Activated naive CD8-positive, alpha-beta T cell treated with anti-CD3 and anti-CD28 coated beads, Interleukin-2, amount 50 U/mL, for 16 hours (primary cell): Measurements from ENCODE around the gene FBXL16.
A peak's percentile ranks its signal among the peaks of the same experiment; 100 is the strongest.

Experiments used
- DNase-seq: peaks from one replicate; pipeline ENCODE4 v3.0.0-alpha.2; 2020; ENCODE audit warnings: low read depth, low spot score

Gene FBXL16

DNA sequence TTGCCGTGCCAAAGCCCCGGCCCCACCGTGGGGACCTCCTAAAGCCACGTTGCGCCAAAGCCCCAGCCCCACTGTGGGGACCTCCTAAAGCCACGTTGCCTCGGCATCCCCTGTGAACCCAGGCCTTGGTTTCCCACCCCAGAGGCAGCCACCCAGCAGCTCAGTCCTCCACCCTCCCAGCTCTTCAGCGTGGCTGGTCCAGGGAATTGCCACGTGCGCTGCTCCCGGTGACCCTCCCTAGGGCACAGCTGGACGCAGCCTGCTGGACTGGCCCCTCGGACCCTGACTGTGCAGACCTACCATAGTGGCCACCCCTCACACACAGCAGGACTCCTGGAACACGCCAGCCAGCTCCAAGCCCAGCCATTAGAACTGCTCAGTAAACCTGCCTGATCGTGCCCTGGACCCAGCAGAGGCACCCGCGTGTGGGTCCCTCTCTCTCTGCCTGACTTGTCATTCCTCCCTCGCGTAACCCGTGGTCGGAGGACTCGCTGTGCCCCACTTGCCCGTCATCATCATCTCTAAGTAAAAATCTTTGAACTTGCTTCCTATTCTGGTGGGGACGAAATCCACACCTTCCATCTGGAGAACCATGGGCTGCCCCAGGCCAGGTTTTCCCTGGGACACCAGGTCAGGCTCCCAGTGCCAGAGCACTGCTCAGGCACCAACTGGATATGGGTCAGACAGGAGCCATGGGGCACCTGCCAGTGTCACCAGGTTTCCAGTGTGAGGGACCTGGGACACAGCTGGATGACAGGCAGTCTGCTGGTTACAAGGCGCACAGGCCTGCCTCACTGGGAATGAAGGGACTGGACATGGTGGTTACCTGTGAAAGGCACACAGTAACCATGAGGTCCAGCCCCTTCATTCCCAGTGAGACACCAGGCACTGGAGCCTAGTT lies 29.6 kb upstream of the FBXL16 start:
- DNase-seq: no peak

DNA sequence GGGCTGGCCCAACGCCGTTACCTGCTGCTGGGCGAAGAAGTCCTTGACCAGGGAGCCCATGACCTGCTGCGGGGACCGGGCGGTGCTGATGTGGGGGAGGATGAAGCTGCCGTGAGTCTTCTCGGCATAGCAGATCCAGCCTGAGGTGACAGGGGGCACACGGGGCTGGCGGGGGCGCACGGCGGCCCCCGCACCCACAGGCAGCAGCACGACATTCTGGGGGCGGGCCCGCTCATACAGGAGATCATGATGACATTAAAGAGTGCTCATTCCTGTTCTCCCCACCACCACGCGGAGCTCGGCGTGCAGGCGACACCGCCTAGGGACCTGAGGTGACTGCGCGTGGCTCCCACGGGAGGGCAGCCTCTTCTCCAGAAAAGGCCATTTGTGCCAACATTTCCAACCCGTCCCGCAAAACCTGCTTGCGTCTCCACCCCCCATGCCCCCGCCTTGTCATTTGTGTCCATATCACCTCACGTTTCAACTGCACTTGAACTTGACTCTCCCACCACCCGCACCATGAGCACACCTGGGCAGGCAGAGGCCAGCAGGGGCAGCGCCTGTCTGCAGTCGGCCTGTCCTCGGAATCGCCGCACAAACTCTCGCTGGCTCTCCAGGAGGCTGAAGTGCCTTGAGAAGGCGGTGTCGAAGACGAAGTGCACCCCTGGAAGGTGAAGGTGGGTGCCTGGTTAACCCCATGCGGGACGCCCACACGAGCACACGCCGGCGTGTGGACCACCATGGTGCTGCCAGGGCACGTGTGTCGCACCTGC lies 28.8 kb upstream of the FBXL16 start:
- DNase-seq: no peak

DNA sequence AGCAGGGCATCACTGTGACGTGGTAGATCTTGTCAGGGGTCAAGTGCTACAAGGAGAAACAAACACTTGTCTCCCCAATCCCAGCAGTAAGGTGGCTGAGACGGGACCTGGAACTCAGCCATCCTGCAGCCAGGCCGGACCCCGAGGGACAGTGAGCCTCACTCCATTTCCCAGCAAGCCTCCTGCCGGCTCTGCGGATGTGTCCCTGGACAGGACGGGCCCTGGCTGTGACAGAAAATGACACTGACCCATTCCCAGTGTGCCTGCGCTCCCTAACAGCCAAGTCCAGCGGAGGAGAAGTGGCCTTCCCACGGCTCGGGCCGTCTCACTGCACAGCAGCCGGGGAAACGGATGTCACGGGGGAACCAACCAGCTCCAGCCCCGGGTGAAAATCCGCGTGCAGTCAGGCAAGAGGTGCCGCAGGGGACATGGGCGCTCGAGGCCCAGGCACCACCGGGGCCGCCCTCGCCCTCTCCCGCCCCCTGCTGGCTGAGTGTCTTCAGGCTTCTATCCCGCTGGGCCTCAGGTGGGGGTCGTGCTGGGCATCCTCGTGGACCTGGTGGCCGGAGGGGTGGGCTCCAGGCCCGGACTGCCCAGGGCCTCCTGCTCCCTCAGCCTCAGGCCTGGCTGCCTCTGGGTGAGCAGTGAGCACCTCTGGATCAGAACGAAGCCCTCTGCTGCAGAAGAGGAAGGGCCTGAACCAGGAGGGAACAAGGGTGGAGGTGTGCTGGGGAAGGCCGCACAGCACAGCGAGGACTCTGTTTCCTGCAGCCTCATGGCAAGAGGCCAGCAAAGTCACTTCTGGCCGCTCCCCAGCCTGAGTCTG lies 28.0 kb upstream of the FBXL16 start:
- no peak for DNase-seq

DNA sequence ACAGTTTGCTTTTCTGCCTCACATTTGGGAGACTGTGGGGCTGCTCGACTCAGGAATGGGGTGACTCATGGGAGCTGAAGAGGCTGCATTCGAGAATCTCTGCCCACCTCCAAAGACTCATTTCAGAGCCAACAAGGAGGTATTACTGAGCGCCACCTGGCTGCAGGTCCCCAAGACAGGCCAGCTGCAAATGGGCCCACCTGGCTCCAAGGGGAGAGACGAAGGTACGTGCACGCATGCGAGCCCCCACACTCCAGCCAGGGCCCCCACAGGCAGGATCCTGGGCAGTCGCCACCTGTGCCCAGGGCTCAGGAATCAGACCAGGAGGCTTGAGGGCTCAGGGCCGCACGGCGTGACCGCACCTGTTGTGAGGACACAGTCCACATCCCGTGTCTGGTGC lies 27.3 kb upstream of the FBXL16 start:
- DNase-seq: no peak

DNA sequence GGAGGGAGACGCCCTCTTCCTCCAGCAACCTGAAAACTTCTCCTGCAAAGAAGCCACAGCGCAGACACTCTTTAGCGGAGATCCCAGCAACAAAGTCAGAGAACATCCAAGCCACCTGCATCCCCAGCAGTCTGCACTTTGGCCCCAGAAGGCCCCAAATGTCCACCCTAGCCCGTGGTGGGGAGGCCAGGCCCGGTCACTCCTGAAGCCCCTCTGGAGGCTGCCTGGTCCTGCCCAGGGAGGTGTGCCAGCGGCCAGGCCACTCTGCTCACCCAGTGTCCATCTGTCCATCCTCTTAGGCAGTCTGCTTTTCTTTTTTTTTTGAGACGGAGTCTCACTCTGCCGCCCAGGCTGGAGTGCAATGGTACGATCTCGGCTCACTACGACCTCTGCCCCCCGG lies 26.7 kb upstream of the FBXL16 start:
- no peak for DNase-seq

DNA sequence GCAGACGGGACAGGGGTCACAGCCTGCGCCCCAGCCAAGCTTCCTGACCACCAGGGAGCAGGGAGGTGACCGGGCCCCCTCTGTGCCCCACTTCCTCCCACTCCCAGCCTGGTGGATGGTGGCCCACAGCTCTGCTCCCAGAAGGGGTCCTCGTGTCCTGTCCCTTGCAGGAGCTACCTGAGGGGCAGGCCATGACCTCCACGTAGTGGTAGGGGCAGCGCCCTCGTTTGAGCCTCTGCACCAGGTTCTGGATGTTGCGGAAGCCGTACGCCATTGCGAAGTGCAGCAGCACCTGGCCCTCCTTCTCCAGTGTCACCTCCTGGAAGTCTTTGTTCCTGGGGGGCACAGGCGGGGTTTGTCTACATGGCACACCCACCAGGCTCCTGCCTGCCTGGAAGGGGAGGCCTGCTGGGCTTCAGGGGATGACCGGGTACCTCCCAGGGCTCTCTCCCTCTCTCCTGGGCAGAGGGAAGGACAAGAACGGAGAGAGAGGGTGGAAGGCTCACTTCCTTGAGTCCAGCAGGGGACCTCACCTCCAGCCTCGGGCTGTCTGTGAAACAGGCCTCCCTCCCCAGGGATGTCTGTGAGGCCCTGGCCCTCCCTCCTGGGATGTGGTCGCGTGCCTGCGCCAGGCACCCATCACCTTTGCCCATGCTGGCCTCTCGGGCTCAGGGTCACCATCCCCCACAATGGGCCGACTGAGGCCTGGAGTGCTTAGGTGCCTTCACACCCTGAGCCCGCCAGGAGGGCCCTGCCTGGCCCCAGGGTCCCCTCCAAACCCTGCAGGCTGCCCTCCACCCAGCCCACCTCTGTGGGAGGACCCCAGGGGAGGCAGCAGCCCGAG lies 25.3 kb upstream of the FBXL16 start:
- DNase-seq: no peak

DNA sequence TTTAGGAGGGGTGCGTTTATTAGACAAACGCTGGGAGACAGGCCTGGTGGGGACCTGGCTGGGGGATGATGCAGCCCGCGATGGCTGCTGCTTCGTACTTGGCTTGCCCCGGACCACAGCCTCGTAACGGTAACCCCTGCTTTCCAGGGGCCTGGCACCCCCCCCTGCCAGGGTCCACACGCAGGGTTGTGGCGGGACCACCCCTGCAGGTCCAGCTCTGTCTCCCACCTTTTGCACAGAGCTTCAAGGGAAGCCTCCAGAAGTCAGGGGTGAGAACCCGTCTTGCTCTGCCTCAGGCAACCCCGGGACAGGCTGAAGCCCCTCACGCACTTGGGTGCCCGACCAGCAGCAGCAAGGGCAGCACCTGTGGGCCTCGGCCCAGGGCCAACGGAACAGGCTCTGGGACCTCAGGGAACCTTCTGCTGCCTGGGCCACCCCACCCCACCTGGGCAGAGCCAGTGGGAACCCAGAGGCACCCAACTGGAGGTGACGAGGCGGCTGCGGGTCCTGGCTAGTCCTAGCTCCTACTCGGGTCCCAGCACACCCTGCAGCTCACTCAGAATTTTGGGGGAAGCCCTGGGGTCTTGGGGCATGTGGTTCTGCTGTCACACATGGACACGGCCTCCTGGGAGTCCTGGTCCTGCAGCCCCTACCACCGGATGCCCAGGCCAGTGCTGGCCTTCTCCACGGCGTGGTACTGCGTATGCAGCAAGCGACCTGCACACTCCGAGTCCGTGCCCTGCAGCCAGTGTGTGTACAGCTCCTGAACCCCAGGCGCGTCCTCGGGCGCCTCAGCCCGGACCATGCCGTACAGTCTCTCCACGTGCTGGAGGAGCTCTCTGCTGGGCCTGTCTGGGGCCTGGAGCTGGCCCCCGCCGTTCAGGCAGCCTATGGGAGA lies 24.4 kb upstream of the FBXL16 start:
- no peak for DNase-seq

DNA sequence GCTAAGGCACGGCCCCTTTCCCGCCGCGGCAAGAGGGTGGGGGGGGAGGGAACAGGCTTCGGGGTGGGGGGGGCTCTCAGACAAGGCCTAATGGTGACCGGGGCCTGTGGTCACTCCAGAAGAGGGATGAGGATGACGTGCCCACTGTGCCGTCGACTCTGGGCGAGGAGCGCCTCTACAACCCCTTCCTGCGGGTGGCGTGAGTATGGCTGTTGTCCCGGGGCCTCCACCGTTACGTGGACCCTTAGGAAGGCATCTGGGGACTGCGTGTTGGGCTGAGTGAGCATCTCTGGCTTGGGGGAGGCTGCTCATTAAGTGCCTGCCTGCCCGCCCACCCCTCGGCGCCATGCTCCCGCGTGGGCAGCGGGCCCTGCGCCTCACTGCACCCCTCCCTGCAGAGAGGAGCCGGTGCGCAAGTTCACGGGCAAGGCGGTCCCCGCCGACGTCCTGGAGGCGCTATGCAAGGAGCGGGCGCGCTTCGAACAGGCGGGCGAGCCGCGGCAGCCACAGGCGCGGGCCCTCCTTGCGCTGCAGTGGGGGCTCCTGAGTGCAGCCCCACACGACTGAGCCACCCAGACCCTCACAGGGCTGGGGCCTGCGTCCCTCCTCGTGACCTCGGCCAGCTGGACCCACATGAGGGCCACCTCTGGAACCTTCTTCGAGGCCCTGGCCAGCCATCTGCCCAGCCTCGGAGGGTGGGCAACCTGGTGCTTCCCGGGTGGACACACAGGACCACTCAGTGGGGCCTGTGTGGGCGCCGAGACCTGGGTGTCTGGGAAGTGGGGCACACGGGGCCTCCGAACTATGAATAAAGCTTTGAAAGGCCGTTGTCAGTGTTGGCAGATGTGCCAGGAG lies 23.5 kb upstream of the FBXL16 start:
- no peak for DNase-seq

DNA sequence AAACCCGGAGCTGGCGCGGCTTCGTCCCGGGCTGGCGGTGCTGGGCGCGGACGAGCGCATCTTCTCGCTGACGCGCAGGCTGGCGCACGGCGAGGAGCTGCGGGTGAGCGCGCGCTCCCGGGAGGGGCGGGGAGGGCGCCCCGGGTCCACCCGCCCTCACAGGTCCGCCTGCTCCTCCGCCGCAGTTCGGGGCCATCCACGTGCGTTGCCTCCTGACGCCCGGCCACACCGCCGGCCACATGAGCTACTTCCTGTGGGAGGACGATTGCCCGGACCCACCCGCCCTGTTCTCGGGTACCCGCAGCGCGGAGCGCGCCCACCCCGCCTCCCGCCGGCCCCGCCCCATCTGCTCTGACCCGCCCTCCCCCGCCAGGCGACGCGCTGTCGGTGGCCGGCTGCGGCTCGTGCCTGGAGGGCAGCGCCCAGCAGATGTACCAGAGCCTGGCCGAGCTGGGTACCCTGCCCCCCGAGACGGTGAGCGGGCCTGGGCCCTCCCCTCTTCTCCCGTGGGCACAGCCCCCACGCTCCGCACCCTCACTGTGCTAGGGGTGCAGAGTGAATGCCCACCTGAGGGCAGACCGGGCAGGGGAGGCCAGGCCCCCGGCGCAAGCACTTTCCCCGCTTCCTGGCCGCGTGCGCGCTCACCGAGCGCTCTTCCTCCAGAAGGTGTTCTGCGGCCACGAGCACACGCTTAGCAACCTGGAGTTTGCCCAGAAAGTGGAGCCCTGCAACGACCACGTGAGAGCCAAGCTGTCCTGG lies 22.7 kb upstream of the FBXL16 start:
- DNase-seq: no peak

DNA sequence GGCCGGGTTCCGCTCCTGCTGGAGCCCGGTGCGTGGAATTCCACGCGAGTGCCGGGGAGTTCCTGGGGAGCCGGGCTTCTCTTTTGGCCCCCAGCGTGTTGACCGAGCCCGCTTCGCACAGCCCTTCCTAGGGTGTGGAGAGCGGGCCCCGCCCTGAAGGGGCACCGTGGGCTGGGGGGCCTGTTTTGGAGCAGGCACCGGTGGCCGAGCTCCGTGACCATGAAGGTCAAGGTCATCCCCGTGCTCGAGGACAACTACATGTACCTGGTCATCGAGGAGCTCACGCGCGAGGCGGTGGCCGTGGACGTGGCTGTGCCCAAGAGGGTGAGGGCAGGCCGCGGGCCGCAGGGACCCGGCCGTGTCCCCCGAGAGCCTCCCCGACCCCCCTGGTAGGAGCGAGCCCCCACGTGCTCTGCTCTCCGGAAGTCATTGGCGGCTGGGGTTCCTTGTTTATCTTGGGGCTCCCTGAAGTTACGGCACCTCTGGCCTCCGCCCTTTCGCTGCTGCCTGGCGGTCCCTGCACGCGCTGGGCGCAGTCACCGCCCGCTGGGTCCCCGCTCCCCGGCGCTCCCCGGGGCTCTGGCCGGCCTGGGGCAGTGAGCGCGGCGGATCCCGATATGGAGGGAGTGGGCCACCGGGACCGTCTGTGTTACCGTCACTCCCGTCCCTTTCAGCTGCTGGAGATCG lies 21.8 kb upstream of the FBXL16 start:
- no peak for DNase-seq

DNA sequence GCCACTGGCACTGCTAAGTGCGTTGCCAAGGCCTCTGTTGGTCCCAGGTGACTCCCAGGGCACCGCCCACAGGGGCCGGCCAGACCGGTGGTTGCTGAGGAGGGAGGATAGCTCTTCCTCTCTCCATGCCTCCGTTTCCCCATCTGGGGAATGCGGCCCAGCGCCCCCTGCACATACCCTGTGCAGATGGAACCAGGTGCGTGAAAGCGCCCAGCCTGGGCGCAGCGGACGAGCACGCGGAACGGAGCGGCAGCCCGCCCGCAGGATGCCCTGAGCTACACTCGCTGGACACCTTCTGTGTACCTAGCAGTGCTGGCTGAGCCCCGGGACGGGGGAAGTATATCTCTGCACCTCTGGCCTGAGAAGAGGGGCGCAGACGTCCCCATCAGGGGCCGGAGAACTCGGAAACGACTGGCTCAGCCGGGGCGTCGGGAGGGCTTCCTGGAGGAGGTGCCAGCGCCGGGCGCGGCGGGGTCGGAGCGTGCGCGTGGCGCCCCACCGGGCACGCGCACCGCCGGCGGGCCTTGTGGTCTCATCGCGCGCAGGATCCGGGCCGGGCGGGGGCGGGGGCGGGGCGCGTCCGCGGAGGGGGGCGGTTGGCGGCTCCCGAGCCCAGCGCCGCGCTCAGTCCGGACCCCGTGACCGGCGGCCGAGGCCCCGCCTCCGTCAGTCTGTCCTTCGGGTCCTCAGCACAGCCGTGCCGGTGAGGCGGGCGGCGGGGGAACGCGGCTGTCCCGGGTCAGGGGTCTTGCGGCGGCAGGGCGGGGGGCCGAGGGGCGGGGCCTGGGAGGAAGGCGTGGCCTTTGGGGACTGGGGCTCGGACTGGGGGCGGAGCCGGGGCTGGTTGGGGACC lies 21.1 kb upstream of the FBXL16 start, which contains the start of the genes CCDC78 and HAGHL:
Gene CCDC78, minus strand, starts transcription at position 6 of the 853 bp plus-strand sequence. CDS start 76 bp downstream, outside the sequence.
Gene HAGHL, plus strand, starts transcription at position 669 of the 853 bp plus-strand sequence. CDS start 404 bp downstream, outside the sequence.
- peak; percentile 43 for DNase-seq

DNA sequence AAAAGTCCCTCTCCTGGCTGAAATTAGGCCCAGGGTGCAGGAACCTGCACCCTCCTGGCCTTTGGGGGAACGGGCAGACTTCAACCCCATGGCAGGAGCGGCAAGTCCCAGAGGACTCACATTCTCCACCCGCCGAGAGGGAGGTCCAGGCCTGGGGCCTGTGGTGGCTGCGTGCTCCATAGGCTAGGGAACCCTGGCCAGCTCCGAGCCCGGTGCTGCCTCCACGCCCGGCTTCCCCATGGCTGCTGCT lies 20.5 kb upstream of the FBXL16 start:
- no peak for DNase-seq

DNA sequence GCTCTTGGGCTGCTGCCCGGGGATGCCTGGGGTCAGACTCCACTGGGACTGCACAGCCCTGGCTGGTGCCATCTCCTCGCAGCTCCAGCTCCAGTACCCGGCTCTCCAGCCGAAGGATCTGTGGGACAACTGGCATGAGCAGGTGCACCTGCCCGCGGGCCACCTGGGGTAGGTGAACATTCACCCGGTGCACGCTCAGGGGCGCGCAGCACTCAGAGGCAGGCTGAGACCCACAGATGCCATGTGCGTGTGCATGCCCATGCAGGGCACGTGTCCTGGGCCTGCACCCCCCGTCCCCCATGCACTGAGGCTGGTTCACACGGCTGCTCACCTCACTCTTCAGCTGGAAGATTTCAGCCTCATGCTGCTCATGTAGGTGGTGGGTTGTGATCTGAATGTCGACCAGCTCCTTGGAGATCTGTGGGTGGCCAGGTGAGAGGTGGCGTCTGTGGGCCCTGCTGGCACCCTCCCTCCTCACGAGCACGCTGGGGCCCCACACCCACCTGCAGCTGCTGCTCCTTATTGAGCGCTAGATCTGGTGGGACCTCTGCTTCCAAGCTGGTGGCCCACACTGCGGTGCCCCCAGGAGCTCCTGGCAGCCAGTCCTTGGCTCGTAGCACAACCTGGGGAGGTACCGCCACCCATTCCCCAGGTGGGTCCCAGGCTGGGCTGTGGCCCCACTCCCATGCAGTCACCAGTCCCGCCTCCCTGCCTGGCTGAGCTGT lies 20.0 kb upstream of the FBXL16 start:
- no peak for DNase-seq

DNA sequence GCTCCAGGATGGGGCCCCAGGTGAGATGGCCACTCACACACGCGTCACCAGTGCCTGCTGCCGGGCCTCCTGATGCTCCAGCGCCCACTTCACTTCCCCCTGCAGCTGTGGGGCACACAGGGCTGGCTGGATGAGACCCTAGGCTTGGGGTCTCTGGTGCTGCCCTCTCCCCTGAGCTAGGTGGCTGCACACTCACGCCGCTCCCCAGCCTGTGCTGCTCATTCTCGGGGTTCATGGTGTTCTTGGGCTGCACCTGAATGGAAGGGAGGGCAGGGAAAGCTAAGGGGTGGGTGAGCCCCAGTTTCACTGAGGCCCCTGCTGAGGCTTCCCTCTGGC lies 19.4 kb upstream of the FBXL16 start:
- DNase-seq: no peak

DNA sequence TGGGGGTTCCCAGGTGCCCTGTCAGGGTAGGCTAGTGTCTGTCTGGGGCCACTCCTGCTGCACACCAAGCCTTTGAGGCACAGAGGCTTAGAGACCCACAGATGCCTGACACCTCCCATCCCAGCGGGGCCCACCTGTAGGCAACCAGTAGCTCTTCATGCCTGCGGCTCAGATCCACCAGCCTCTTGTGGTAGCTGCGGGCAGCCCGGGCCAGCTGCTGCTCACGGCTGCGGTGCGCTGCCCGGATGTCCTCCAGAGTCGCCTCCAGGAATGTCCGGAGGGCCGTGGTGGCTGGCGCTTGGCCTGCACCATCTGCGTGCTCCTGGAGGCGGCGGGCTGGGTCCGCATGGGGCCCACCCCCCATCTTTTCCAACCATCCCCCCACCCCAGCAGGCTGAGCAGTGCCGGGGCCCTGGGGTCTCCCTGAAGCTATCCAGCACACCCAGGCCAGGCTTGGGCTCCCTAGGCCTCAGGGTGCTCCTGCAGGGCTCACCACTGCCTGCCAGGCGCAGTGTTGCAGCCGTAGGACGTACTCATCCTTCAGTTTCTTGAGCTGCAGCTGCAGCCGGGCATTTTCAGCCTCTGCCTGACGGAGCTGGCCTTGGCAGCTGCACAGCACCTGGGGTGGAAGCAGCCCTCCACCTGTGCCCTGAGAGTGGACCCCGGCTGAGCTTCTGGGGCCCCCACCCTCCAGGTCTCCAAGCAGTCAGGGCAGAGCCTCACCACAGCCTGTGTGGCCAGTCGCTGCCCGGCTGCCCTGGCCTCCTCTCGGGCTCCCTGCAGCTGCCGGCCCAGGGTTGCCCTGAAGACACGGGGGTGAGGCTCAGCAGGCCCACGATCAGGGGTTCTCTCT lies 18.8 kb upstream of the FBXL16 start:
- no peak for DNase-seq
